Brain microvascular endothelial cell (primary cell): ENCODE data around the gene MKX.

Experiments
- DNase-seq: peaks from one replicate; pipeline ENCODE4 v3.0.0-alpha.2; 2020
- H3K27ac ChIP-seq: fragments of 250-450 bp; sonication (Bioruptor Pico); 2 replicates; pipeline ENCODE4 v1.5.1; 2020; ENCODE audit warnings: mild to moderate bottlenecking, moderate library complexity
- H3K27me3 ChIP-seq: fragments of 250-450 bp; sonication (Bioruptor Pico); replicated peaks from 2 replicates; pipeline ENCODE4 v1.5.1; 2020; ENCODE audit warnings: mild to moderate bottlenecking
- H3K36me3 ChIP-seq: fragments of 250-450 bp; sonication (Bioruptor Pico); replicated peaks from 2 replicates; pipeline ENCODE4 v1.5.1; 2020; ENCODE audit warnings: mild to moderate bottlenecking
- H3K4me3 ChIP-seq: 2 replicates; pipeline ENCODE4 v1.5.1; 2011; ENCODE audit warnings: low read depth, mild to moderate bottlenecking, control low read depth, low read length, moderate library complexity
- in situ Hi-C: cut with HindIII; loops from 2 replicates; pipeline ENCODE4 v1.10.0; 2017; ENCODE audit warnings: low sequenced_read_pairs, low pct_ligation_motif_present
- TF ChIP-seq, protein P1 (sequence below): IDR thresholded peaks from 2 replicates; pipeline ENCODE4 v1.5.1; 2011; ENCODE audit warnings: low read depth, mild to moderate bottlenecking, moderate library complexity, low read length, control low read depth, inconsistent platforms; ENCODE audit errors: missing control alignments

MKX gene

DNA sequence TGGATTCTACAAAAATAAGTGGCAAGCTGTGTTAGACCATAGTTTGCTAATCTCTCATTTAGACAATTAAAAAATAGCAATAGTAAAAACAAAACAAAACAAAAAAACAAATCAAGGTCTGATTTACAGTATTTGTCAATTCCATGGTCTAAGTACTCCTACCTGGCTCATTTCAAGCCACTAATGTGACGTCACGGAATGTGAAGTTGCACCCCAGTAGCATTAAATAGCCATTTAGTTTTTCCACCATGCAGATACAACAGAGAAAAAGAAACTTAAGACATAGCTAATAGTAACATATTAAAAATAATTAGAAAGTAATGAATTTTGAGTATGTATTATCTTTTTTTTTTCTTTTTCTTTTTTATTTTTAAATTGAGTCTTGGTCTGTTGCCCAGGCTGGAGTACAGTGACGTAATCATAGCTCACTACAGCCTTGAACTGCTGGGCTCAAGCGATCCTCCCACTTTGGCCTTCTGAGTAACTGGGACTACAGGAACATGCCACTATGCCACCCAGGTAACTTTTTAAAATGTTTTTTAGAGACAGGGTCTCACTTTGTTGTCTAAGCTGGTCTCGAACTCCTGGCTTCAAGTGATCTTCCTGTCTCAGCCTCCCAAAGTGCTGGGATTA, 101.2 kb downstream of the MKX start:
- Histone ChIP-seq H3K27me3 (no peaks in the 10 kb centered on the region), H3K4me3 (no peak overlapping the region), H3K27ac (no peak overlapping the region), H3K36me3 (no peaks in the 10 kb centered on the region)
- TF ChIP-seq, protein P1, sequence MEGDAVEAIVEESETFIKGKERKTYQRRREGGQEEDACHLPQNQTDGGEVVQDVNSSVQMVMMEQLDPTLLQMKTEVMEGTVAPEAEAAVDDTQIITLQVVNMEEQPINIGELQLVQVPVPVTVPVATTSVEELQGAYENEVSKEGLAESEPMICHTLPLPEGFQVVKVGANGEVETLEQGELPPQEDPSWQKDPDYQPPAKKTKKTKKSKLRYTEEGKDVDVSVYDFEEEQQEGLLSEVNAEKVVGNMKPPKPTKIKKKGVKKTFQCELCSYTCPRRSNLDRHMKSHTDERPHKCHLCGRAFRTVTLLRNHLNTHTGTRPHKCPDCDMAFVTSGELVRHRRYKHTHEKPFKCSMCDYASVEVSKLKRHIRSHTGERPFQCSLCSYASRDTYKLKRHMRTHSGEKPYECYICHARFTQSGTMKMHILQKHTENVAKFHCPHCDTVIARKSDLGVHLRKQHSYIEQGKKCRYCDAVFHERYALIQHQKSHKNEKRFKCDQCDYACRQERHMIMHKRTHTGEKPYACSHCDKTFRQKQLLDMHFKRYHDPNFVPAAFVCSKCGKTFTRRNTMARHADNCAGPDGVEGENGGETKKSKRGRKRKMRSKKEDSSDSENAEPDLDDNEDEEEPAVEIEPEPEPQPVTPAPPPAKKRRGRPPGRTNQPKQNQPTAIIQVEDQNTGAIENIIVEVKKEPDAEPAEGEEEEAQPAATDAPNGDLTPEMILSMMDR = no peak
- DNase-seq = no peak
- in situ Hi-C loops = no loop called here

DNA sequence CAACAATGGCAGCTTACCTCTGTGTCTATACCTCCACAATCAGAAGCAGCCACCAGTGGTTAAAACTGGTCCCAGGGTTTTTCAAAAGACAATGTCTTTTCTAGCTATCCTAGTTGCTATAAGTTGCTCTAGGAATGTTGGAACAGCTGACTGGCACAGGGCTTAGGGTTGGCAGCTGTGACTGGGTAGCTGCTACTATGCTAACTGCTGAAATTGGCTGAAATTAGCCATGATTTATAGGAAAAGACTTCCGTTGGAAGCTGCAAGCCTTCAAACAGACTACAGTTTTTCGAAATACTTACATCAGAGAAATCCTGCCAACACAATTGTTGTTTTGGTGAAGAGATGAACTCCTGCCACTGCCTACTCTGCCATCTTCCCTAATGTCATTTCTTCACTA, 102.3 kb downstream of the MKX start:
- no peak for DNase-seq
- in situ Hi-C loops = no loop called here
- Histone ChIP-seq H3K27ac (no peak overlapping the region), H3K27me3 (no peaks in the 10 kb centered on the region), H3K36me3 (no peaks in the 10 kb centered on the region), H3K4me3 (no peak overlapping the region)
- TF ChIP-seq, protein P1 = no peak

DNA sequence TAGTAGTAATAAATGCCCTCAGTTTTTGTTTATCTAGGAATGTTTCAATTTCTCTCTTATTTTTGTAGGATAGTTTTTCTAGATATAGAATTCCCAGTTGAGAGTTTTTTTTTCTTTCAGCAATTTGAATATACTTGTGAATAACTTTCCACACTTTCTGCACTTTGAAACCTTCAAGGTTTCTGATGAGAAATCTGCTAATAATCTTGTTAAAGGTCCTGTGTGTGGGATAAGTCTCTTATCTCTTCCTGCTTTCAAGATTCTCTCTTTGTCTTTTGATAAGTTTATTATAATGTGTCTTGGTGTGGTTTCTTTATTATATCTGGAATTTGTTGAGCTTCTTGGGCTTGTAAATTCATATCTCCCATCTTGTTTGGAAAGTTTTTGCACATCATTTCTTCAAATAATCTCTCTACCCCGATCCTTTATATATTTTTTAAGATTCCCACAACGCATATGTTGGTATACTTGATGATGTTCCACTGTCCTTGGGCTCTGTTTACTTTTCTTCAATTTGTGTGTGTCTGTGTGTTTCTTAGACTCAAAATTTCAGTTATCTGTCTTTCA, 103.5 kb downstream of the MKX start:
- H3K36me3 ChIP-seq = no peaks in the 10 kb centered on the region
- H3K27me3 ChIP-seq = no peaks in the 10 kb centered on the region
- DNase-seq = no peak
- H3K4me3 ChIP-seq = no peak overlapping the region
- no peak overlapping the region for H3K27ac ChIP-seq
- TF ChIP-seq, protein P1 = no peak
- in situ Hi-C loops = no loop called here

DNA sequence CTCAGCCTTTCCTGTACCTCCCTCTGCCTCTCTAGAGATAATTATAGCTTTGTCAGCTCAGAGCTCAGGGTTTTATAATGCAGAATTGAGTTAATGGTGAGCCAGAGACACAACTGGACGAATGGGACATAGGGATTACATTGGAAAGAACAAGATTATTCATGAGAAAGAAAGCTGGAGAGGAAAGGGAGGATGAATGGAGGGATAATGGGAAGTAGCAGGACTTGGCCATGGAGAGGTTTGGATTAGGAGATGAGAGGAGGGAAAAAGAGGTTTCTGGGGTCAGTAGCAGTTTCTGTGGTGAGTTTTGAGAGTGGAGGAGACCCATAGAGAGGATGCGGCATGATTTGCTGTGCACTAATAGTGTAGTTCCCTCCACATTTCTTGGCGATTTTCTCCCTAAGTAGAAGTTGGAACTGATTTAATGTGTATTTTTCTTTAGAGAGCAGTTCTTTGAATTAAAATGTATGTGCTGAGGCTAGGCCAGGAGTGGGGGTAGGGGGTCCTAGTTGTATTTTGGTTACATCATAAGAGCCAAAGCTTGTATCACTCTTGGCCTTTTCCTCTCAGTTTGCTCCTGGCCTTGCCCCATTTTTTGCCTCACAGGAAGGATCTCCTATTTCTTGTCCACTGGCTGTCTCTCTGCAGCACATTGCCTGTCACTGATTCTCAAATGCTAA, 107.4 kb downstream of the MKX start:
- Histone ChIP-seq H3K27ac (no peak overlapping the region), H3K36me3 (no peaks in the 10 kb centered on the region), H3K27me3 (no peaks in the 10 kb centered on the region), H3K4me3 (no peak overlapping the region)
- in situ Hi-C loops = no loop called here
- TF ChIP-seq, protein P1 = no peak
- no peak for DNase-seq

DNA sequence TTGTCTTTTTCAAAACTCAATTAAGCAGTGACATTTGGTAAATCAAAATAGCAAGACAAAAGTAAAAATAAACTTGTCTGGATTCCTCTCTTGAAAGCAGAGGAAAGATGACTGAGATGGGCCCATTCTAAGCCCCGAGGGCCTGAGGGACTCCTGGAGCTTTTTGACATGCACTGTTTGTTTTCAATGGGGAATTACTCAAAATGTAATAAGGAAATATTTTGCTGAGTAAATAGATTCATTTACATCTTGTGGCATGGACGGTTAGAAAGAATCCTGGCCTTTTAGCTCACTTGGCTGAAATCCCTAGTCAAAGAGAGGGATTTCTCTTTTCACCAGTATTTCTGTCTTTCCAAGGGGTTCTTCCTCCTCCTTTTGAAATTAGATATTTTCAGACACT, 108.0 kb downstream of the MKX start:
- TF ChIP-seq, protein P1 = no peak
- H3K36me3 ChIP-seq = no peaks in the 10 kb centered on the region
- H3K4me3 ChIP-seq = no peak overlapping the region
- H3K27ac ChIP-seq = no peak overlapping the region
- H3K27me3 ChIP-seq = no peaks in the 10 kb centered on the region
- in situ Hi-C loops = no loop called here
- no peak for DNase-seq
